PFSK-1 (cell line): ENCODE data around the gene APPL2.

ENCODE experiments used
- FOXP2 ChIP-seq: optimal IDR thresholded peaks from 2 replicates; pipeline ENCODE3; 2011; ENCODE audit warnings: borderline replicate concordance, control low read depth, inconsistent platforms; ENCODE audit not compliant: insufficient read depth; ENCODE audit errors: extremely low read length, extremely low read depth
- POLR2AphosphoS5 ChIP-seq: IDR thresholded peaks from 2 replicates; pipeline ENCODE4 v1.6.1; 2012; ENCODE audit warnings: low read depth, mild to moderate bottlenecking, control low read depth, low read length, moderate library complexity
- SIN3A ChIP-seq: IDR thresholded peaks from 2 replicates; pipeline ENCODE4 v1.6.1; 2012; ENCODE audit warnings: mild to moderate bottlenecking, low read length, moderate library complexity, borderline replicate concordance; ENCODE audit not compliant: insufficient read depth
- TAF1 ChIP-seq: IDR thresholded peaks from 2 replicates; pipeline ENCODE4 v1.6.1; 2012; ENCODE audit warnings: low read length, control low read depth, borderline replicate concordance; ENCODE audit not compliant: insufficient read depth
- TF ChIP-seq, protein P1 (sequence below), 2 experiments: IDR thresholded peaks; 2 replicates each; pipeline versions ENCODE4 v1.6.1 to v1.8.0; 2011 to 2012; ENCODE audit warnings: low read depth in 2 of 2, low read length in 2 of 2, control low read depth in 1 of 2, inconsistent platforms in 1 of 2, mild to moderate bottlenecking in 1 of 2, moderate library complexity in 1 of 2; ENCODE audit not compliant: insufficient read depth in 1 of 2

APPL2 gene

DNA sequence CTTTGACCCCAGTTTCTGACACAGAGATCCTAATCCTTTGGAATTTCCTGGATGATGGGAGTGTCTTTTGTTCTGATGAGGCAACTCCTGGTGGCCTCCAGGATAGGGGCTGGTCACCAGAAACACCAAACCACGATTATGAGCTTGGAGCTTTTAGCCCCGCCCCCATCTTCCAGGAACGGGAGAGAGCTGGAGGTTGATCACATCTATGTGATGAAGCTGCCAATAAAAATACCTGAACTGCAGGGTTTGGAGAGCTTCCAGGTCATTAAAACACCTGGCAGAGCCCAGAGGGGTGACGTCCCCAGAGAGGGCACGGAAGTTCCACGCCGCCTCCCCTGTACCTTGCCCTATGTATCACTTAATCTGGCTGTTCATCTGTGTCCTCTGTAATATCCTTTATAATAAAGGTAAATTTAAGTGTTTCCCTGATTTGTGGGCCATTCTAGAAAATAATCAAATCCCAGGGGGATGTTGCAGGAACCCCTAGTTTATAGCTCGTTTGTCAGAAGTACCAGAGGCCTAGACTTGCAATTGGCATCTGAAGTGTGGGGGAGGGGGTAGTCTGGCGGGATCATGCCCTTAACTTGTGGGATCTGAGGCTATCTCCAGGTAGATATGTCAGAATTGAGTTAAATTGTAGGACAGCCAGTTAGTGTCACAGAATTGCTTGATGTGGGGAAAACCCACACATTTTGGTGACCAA, 21.2 kb downstream of the APPL2 start:
- TF ChIP-seq FOXP2 (no peak), POLR2AphosphoS5 (no peak), SIN3A (no peak), TAF1 (no peak)
- TF ChIP-seq, protein P1, sequence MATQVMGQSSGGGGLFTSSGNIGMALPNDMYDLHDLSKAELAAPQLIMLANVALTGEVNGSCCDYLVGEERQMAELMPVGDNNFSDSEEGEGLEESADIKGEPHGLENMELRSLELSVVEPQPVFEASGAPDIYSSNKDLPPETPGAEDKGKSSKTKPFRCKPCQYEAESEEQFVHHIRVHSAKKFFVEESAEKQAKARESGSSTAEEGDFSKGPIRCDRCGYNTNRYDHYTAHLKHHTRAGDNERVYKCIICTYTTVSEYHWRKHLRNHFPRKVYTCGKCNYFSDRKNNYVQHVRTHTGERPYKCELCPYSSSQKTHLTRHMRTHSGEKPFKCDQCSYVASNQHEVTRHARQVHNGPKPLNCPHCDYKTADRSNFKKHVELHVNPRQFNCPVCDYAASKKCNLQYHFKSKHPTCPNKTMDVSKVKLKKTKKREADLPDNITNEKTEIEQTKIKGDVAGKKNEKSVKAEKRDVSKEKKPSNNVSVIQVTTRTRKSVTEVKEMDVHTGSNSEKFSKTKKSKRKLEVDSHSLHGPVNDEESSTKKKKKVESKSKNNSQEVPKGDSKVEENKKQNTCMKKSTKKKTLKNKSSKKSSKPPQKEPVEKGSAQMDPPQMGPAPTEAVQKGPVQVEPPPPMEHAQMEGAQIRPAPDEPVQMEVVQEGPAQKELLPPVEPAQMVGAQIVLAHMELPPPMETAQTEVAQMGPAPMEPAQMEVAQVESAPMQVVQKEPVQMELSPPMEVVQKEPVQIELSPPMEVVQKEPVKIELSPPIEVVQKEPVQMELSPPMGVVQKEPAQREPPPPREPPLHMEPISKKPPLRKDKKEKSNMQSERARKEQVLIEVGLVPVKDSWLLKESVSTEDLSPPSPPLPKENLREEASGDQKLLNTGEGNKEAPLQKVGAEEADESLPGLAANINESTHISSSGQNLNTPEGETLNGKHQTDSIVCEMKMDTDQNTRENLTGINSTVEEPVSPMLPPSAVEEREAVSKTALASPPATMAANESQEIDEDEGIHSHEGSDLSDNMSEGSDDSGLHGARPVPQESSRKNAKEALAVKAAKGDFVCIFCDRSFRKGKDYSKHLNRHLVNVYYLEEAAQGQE (IDR thresholded peaks at IDR 0.05; ENCODE audit: insufficient read depth in 1 of 2, low read depth in 2 of 2, low read length in 2 of 2): no peak

DNA sequence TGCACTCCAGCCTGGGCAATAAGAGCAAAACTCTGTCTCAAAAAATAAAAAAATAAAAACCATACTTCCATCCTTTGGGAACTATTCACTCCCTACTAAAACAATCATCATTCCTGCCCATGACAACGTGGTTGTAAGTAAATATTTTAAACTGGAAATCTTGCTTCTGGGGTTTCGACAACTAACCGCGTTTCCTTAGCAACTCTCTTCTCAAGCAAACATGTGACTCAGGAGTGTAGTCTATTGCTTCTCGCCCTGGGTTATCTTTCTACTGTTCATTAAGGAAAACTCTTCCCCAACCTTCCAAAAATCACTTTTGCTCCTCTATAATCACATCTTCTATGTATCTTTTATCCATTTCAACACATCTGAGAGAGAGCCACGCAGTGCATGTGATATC, 21.8 kb downstream of the APPL2 start:
- no peak for TF ChIP-seq SIN3A
- no peak for TF ChIP-seq TAF1
- TF ChIP-seq FOXP2: no peak

DNA sequence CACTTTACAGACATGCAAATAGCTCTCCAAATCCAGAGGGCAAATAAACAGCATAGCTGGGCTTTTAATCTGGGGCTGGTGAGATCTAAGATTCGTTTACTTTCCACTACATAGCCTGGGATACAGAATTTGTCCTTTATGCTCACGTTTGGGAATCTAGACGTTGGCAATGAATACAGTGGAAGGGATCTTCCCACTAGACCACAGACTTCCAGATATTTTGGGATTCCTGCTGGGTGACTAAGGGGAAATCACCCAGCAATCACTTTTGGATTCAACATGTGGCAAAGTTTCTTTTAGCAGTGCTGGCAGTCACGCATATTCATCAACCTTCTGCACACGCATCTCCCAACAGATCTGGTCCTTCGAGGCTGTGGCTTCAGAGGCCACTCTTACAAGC, 23.5 kb downstream of the APPL2 start:
- TF ChIP-seq SIN3A (no peak), POLR2AphosphoS5 (no peak), FOXP2 (no peak), TAF1 (no peak)
- TF ChIP-seq, protein P1 (IDR thresholded peaks at IDR 0.05; ENCODE audit: insufficient read depth in 1 of 2, low read depth in 2 of 2, low read length in 2 of 2): no peak

DNA sequence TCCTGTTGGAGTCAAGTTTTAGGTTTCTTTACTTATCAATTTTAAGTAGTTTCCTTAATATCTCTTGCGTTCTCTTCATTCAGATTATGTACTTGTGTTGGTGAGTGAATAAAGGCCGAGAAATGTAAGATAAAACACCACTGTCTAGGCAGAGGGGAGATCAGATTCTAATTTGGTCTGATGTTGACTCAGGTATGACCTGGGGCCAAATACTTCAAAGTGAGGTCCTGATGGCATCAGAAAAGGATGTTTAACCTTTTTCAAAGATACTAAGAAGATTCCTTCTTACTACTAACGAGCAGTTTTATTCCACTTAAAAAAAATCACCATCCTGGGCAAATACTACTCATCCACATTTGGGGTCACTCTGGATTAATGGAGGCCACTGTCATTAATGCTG, 26.9 kb downstream of the APPL2 start:
- TF ChIP-seq, protein P1 (IDR thresholded peaks at IDR 0.05; ENCODE audit: insufficient read depth in 1 of 2, low read depth in 2 of 2, low read length in 2 of 2): no peak
- TF ChIP-seq TAF1 (no peak), POLR2AphosphoS5 (no peak), SIN3A (no peak), FOXP2 (no peak)

DNA sequence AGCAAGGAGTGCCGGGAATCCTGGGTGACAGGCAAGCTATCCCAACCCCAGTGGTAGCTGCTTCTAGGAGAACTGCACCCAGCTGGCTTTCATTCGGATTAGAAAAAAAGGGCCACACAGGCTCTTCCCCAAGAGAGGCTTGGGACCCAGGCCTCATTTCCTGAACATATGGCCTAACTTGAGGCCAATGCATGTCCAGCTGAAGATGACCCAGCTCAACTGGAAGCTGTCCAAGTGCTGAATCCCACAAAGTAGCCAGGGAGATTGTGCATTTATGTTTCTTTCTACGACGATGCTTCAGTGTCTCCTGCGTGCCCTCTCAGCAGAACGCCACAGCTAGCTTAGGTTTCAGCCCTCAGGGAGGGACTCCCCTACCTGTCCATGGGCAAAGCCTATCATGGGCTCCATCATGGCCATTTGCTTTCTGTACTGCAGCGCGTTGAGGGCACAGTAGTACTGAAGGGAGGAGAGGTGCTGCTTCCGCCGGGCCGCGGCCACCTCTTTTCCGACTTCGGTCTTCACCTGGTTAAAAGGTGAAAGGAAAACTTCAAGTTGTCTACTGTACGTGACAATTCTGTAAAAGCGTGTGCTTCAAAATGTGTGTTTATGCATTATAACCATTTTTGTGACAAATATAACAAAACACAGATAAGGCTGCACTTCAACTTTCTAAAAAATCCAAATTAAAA, 29.1 kb downstream of the APPL2 start:
- TF ChIP-seq FOXP2 (no peak), TAF1 (no peak), POLR2AphosphoS5 (no peak), SIN3A (no peak)
- TF ChIP-seq, protein P1 (IDR thresholded peaks at IDR 0.05; ENCODE audit: insufficient read depth in 1 of 2, low read depth in 2 of 2, low read length in 2 of 2): peak; percentile 80 to 92
